Raji (cell line): ENCODE measurements around the gene ATP2C2.

Source experiments
- POLR2A ChIP-seq: IDR thresholded peaks from 2 replicates; pipeline ENCODE4 v1.6.1; 2011; ENCODE audit warnings: low read depth, low read length, control low read depth; ENCODE audit not compliant: insufficient read depth

Gene ATP2C2

GRCh38 chr16:84413244-84414004, 45.1 kb downstream of the ATP2C2 start:
- TF ChIP-seq POLR2A = no peak

GRCh38 chr16:84414789-84415326, 46.5 kb downstream of the ATP2C2 start:
- no peak for TF ChIP-seq POLR2A

- TF ChIP-seq POLR2A = no peak
Observed at GRCh38 chr16:84416407-84417321, 48.3 kb downstream of the ATP2C2 start.

- no peak for TF ChIP-seq POLR2A
Observed at GRCh38 chr16:84418056-84418849, 49.9 kb downstream of the ATP2C2 start.

GRCh38 chr16:84419730-84420129, 51.4 kb downstream of the ATP2C2 start:
- TF ChIP-seq POLR2A = no peak

GRCh38 chr16:84421081-84421937, 53.0 kb downstream of the ATP2C2 start:
- no peak for TF ChIP-seq POLR2A

- no peak for TF ChIP-seq POLR2A
Observed at GRCh38 chr16:84421938-84422220, 53.5 kb downstream of the ATP2C2 start.

- TF ChIP-seq POLR2A = no peak
Observed at GRCh38 chr16:84423416-84423837, 55.1 kb downstream of the ATP2C2 start.

- no peak for TF ChIP-seq POLR2A
Observed at GRCh38 chr16:84425696-84426095, 57.4 kb downstream of the ATP2C2 start.

- TF ChIP-seq POLR2A = no peak
Observed at GRCh38 chr16:84426804-84427203, 58.5 kb downstream of the ATP2C2 start.

- TF ChIP-seq POLR2A = no peak
Observed at GRCh38 chr16:84427553-84427952, 59.2 kb downstream of the ATP2C2 start.

- no peak for TF ChIP-seq POLR2A
Observed at GRCh38 chr16:84430860-84431259, 62.5 kb downstream of the ATP2C2 start.

GRCh38 chr16:84434800-84435199, 66.5 kb downstream of the ATP2C2 start:
- TF ChIP-seq POLR2A = no peak

- no peak for TF ChIP-seq POLR2A
Observed at GRCh38 chr16:84436196-84436595, 67.9 kb downstream of the ATP2C2 start.
